Activated T-helper 2 cell treated with anti-CD3 and anti-CD28 coated beads, Interferon-gamma antibody, Interleukin-2, Interleukin-4, amounts not matched to agents 10 μg/mL and 5 μg/mL and 100 μg/mL, durations not matched to agents 14 hours and 24 hours and 36 hours (primary cell): ENCODE measurements around the gene SP4. TPM values are rescaled to one million over a fixed set of nuclear protein-coding genes. Genes with fewer than 3 reads are reported as not detected.
"Not testable (repeated sequence)": the region's sequence is repeated elsewhere in the genome, so short reads cannot be mapped to it uniquely, and the experiment has no call there.

Source experiments
- DNase-seq: peaks from one replicate; pipeline ENCODE4 v3.0.0; 2021; ENCODE audit warnings: low spot score
- H3K27ac Mint-ChIP-seq: one replicate; pipeline ENCODE4 v1.8.0; 2021; ENCODE audit warnings: mixed read lengths
- H3K27me3 Mint-ChIP-seq: one replicate; pipeline ENCODE4 v1.8.0; 2021; ENCODE audit warnings: low read depth, mixed read lengths
- H3K36me3 Mint-ChIP-seq: one replicate; pipeline ENCODE4 v1.8.0; 2021; ENCODE audit warnings: low read depth, mixed read lengths
- H3K4me1 Mint-ChIP-seq: one replicate; pipeline ENCODE4 v1.8.0; 2021; ENCODE audit warnings: low read depth, mixed read lengths
- H3K4me3 Mint-ChIP-seq: one replicate; pipeline ENCODE4 v1.8.0; 2021; ENCODE audit warnings: low read depth, mild to moderate bottlenecking, moderate library complexity, mixed read lengths
- H3K9me3 Mint-ChIP-seq: one replicate; pipeline ENCODE4 v1.8.0; 2021; ENCODE audit warnings: mixed read lengths
- intact Hi-C: fragments of 100-400 bp; cut with micrococcal nuclease; formaldehyde crosslinking; loops from one replicate; pipeline ENCODE4 v1.15.1; 2023
- total RNA-seq: library from RNA; stranded (reverse); gene quantifications from 2 replicates; pipeline ENCODE4 v1.2.3, GENCODE V29; 2022

The SP4 gene
- total RNA-seq, 1 donor from 2014 or later, result 17.9 TPM

DNA sequence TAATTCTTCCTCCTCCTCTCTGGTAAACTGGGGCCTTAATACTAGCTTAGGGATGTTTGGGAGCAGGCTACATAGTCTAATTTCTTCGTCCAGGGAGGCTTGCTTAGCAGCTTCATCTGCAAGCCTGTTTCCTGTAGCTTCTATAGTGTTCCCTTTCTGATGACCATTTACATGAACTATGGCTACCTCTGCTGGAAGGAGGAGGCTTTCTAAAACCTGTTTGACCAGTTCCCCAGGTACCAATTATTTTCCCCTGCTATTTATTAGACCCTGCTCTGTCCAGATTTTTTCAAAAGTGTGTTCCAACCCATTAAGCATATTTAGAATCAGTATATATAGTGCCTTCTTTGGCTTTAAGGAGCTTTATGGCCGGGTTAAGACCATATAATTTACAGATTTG lies 76.1 kb downstream of the SP4 start:
- H3K27me3 Mint-ChIP-seq, result no peaks in the 10 kb centered on the region
- no peak for DNase-seq
- no peak overlapping the region for H3K27ac Mint-ChIP-seq
- H3K36me3 Mint-ChIP-seq, result peaks cover 91% of the 10 kb centered on the region
- H3K4me3 Mint-ChIP-seq, result no peak overlapping the region
- intact Hi-C loops, result no loop called here
- peaks cover 3% of the 10 kb centered on the region for H3K4me1 Mint-ChIP-seq
- H3K9me3 Mint-ChIP-seq, result peaks cover 57% of the 10 kb centered on the region

DNA sequence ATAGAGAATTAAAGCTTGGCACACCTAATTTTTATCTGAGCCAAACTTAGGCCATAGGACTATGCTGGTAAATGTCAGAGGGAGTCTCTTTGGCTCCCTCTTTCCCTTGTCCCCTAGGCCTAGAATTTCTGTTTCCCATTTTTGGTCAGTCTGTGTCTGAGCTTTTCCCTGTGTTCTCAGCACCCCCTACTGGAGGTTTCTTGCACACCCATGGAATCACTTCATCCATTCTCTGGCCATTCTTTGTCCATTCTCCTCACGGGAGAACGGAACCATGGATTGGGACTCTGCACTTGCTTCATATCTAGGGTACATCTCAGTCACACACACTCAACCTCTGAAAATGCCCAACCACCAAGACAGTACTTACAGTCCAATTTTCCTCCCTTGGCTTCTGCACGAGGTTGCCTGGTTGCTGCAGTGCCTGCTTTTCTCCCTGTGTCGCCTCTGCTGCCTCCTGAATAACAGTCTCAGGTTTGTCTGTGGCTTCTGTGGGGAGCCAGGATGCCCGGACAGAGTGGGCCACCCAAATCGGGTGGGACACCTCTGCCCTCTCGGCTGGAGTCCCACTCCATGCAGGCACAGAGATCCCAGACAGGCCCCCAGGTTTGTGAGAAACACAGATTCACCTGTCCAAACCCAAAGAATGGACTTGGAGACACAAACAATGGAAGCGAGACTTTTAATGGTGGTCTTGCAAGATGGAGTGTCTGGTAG lies 79.9 kb downstream of the SP4 start:
- Mint-ChIP-seq H3K27me3 (no peaks in the 10 kb centered on the region), H3K9me3 (peaks cover 52% of the 10 kb centered on the region), H3K4me1 (peaks cover 2% of the 10 kb centered on the region), H3K4me3 (no peak overlapping the region), H3K27ac (no peak overlapping the region), H3K36me3 (peaks cover 88% of the 10 kb centered on the region)
- intact Hi-C loops, result loop anchor here (1.0 kb wide), 1 partner anchor 251 kb away; no protein-coding TSS in a partner anchor
- no peak for DNase-seq

DNA sequence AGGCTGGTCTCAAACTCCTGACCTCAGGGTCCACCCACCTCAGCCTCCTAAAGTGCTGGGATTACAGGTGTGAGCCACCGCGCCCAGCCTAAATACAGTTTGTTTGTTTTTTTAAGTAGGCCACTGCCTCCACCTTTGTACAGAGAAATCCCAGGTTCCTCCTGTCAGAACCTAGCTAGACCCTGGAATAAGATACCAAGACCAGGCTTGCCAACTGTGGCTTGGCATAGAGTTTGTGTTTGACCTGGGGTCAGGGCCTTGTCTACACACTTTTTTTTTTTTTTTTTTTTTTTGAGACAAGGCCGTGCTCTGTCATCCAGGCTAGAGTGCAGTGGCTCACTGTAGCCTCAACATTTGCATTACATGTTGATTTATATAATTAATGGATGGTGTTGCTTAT lies 80.7 kb downstream of the SP4 start:
- no peak overlapping the region for H3K27ac Mint-ChIP-seq
- H3K9me3 Mint-ChIP-seq, result peaks cover 48% of the 10 kb centered on the region
- intact Hi-C loops, result no loop called here
- H3K4me3 Mint-ChIP-seq, result no peak overlapping the region
- peaks cover under 1% of the 10 kb centered on the region for H3K4me1 Mint-ChIP-seq
- no peak for DNase-seq
- no peaks in the 10 kb centered on the region for H3K27me3 Mint-ChIP-seq
- H3K36me3 Mint-ChIP-seq, result peaks cover 84% of the 10 kb centered on the region

- peaks cover 31% of the 10 kb centered on the region for H3K36me3 Mint-ChIP-seq
- H3K27me3 Mint-ChIP-seq, result no peaks in the 10 kb centered on the region
- intact Hi-C loops, result no loop called here
- H3K27ac Mint-ChIP-seq, result no peak overlapping the region
- no peak for DNase-seq
- H3K4me3 Mint-ChIP-seq, result no peak overlapping the region
- H3K4me1 Mint-ChIP-seq, result no peaks in the 10 kb centered on the region
- peaks cover 5% of the 10 kb centered on the region for H3K9me3 Mint-ChIP-seq
These were observed 86.2 kb downstream of the SP4 start for GRCh38 chr7:21514062-21514461.

- no peaks in the 10 kb centered on the region for H3K36me3 Mint-ChIP-seq
- no peak for DNase-seq
- H3K27me3 Mint-ChIP-seq, result peaks cover 12% of the 10 kb centered on the region
- intact Hi-C loops, result loop anchor here (5.0 to 10.0 kb wide), 2 partner anchors 190 to 267 kb away; no protein-coding TSS in a partner anchor
- H3K4me1 Mint-ChIP-seq, result peaks cover 1% of the 10 kb centered on the region
- H3K9me3 Mint-ChIP-seq, result peaks cover 3% of the 10 kb centered on the region
- no peak overlapping the region for H3K27ac Mint-ChIP-seq
- no peak overlapping the region for H3K4me3 Mint-ChIP-seq
These were observed 96.8 kb downstream of the SP4 start for GRCh38 chr7:21524680-21525079.

DNA sequence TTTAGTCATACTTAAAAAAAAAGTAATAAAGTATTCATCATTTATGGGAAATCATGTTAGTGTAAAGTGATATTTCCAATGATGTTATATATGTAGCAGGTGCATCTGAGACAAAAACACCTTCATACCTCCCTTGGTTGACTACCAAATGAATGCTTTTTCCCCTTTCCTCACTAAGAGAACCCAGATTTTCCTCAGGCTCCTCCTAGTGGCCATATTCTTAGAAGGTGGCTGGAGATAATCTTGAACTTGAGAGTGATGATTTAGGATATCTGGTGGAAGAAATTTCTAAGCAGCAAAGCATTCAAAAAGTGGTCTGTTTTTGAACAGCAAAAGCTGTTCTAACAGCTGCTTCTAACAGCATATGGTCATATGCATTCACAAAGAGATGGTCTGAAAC lies 98.1 kb downstream of the SP4 start:
- no peak for DNase-seq

GRCh38 chr7:21526448-21526847 lies 98.6 kb downstream of the SP4 start:
- no peak overlapping the region for H3K27ac Mint-ChIP-seq
- no peak for DNase-seq
- H3K4me1 Mint-ChIP-seq, result no peaks in the 10 kb centered on the region
- no peak overlapping the region for H3K4me3 Mint-ChIP-seq
- peaks cover 3% of the 10 kb centered on the region for H3K9me3 Mint-ChIP-seq
- H3K36me3 Mint-ChIP-seq, result no peaks in the 10 kb centered on the region
- intact Hi-C loops, result loop anchor here (5.0 to 10.0 kb wide), 2 partner anchors 192 to 269 kb away; no protein-coding TSS in a partner anchor
- H3K27me3 Mint-ChIP-seq, result peaks cover 22% of the 10 kb centered on the region

More for the DNA sequence above, 98.1 kb downstream of the SP4 start:
- Mint-ChIP-seq H3K4me3 (no peak overlapping the region), H3K27me3 (peaks cover 22% of the 10 kb centered on the region), H3K27ac (no peak overlapping the region), H3K9me3 (peaks cover 3% of the 10 kb centered on the region), H3K36me3 (no peaks in the 10 kb centered on the region), H3K4me1 (peaks cover under 1% of the 10 kb centered on the region)
- intact Hi-C loops, result loop anchor here (5.0 to 10.0 kb wide), 2 partner anchors 191 to 269 kb away; no protein-coding TSS in a partner anchor

GRCh38 chr7:21532485-21532884 lies 104.6 kb downstream of the SP4 start:
- H3K27ac Mint-ChIP-seq, H3K4me1 Mint-ChIP-seq, H3K9me3 Mint-ChIP-seq, H3K36me3 Mint-ChIP-seq, H3K4me3 Mint-ChIP-seq, DNase-seq, intact Hi-C loops: not testable (repeated sequence)
- H3K27me3 Mint-ChIP-seq, result peaks cover 35% of the 10 kb centered on the region

DNA sequence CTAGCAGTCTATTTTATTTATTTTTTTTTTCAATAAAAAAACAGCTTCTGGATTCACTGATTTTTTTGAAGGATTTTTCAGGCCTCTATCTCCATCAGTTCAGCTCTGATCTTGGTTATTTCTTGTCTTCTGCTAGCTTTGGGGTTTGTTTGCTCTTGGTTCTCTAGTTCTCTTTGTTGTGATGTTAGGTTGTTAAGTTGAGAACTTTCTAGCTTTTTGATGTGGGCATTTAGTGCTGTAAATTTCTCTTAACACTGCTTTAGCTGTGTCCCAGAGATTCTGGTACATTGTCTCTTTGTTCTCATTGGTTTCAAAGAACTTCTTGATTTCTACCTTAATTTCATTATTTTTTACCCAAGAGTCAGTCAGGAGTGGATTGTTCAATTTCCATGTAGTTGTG lies 105.8 kb downstream of the SP4 start:
- H3K9me3 Mint-ChIP-seq, H3K36me3 Mint-ChIP-seq, intact Hi-C loops, H3K4me3 Mint-ChIP-seq, H3K27ac Mint-ChIP-seq, H3K4me1 Mint-ChIP-seq, DNase-seq: not testable (repeated sequence)
- peaks cover 32% of the 10 kb centered on the region for H3K27me3 Mint-ChIP-seq

DNA sequence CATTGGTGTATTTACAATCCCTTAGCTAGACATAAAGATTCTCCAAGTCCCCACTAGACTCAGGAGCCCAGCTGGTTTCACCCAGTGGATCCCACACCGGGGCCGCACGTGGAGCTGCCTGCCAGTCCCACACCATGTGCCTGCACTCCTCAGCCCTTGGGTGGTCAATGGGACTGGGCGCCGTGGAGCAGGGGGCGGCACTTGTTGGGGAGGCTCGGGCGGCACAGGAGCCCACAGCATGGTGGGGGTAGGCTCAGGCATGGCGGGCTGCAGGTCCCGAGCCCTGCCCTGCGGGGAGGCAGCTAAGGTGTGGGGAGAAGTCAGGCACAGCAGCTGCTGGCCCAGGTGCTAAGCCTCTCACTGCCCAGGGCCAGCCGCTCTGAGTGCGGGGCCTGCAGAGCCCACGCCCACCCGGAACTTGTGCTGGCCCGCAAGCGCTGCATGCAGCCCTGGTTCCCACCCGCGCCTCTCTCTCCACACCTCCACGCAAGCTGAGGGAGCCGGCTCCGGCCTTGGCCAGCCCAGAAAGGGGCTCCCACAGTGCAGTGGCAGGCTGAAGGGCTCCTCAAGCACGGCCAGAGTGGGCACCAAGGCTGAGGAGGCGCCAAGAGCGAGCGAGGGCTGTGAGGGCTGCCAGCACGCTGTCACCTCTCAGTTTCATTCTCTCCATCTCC lies 108.7 kb downstream of the SP4 start:
- H3K4me3 Mint-ChIP-seq, intact Hi-C loops, DNase-seq, H3K4me1 Mint-ChIP-seq, H3K27ac Mint-ChIP-seq, H3K9me3 Mint-ChIP-seq, H3K36me3 Mint-ChIP-seq: not testable (repeated sequence)
- peaks cover 38% of the 10 kb centered on the region for H3K27me3 Mint-ChIP-seq

DNA sequence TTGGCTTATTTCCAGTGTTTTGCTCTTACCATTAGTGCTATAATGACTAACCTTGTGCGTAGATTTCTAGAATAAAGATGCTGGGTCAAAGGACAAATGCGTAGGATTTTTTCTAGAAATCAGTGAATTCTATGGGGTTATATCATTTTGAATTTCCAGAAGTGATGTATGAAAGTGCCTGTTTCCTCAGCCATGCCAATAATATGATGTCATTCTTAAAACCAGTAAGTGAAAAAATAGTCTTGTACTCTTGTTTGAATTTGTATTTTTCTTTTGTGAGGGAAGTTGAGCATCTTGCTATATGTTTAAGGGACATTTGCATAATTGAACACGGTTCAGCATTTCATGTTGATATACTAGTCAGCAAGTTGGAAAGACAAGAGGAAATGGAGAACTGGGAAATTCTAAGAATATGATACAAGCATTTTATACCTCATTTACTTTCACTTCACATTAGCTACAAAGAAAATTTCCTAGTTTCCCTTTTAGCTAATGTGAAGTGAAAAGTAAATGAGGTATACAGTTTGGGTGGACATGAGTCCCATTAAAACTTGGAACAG lies 111.1 kb downstream of the SP4 start:
- Mint-ChIP-seq H3K27ac (no peak overlapping the region), H3K4me1 (peaks cover 7% of the 10 kb centered on the region), H3K9me3 (no peaks in the 10 kb centered on the region), H3K27me3 (peaks cover 50% of the 10 kb centered on the region), H3K4me3 (no peak overlapping the region), H3K36me3 (no peaks in the 10 kb centered on the region)
- intact Hi-C loops, result no loop called here
- no peak for DNase-seq

GRCh38 chr7:21542891-21543527 lies 115.1 kb downstream of the SP4 start, which contains the start of gene DNAH11:
DNAH11 (plus strand) TSS chr7:21543039; CDS start chr7:21543246, 207 bp downstream.
- DNase-seq, result peak; percentile 18
- H3K4me1 Mint-ChIP-seq, result peaks cover 9% of the 10 kb centered on the region
- intact Hi-C loops, result no loop called here
- H3K4me3 Mint-ChIP-seq, result peak within 1 kb of the TSS; percentile 76
- H3K9me3 Mint-ChIP-seq, result no peaks in the 10 kb centered on the region
- peaks cover 65% of the 10 kb centered on the region for H3K27me3 Mint-ChIP-seq
- H3K36me3 Mint-ChIP-seq, result peaks cover 5% of the 10 kb centered on the region
- H3K27ac Mint-ChIP-seq, result peak within 1 kb of the TSS; percentile 34
